Kidney epithelial cell (primary cell): ENCODE measurements around the gene GRAMD4. TPM values are rescaled to one million over a fixed set of nuclear protein-coding genes. Genes with fewer than 3 reads are reported as not detected.

Source experiments
- DNase-seq: peaks from one replicate; pipeline ENCODE4 v3.0.0-alpha.2; 2010; ENCODE audit warnings: low read depth
- H3K27me3 ChIP-seq: 2 replicates; pipeline ENCODE4 v1.6.0; 2011; ENCODE audit warnings: low read length; ENCODE audit not compliant: control insufficient read depth, insufficient read depth
- H3K36me3 ChIP-seq: 2 replicates; pipeline ENCODE4 v1.5.1; 2011; ENCODE audit warnings: low read length; ENCODE audit not compliant: control insufficient read depth, insufficient read depth
- H3K4me3 ChIP-seq: 2 replicates; pipeline ENCODE4 v1.5.1; 2011; ENCODE audit warnings: low read depth, mild to moderate bottlenecking, control low read depth, low read length
- total RNA-seq: library from RNA; depleted of rRNA; stranded (reverse); fragments of >200 nt; gene quantifications from 2 replicates; pipeline ENCODE4 v1.2.3, GENCODE V29; 2015
- TF ChIP-seq, protein P1 (sequence below): IDR thresholded peaks from 2 replicates; pipeline ENCODE4 v1.5.1; 2011; ENCODE audit warnings: mild to moderate bottlenecking, moderate library complexity, low read length, control low read depth, inconsistent platforms; ENCODE audit not compliant: insufficient read depth, poor library complexity, severe bottlenecking

Gene GRAMD4
- total RNA-seq, 1 donor from 2014 or later: 30.4 TPM

DNA sequence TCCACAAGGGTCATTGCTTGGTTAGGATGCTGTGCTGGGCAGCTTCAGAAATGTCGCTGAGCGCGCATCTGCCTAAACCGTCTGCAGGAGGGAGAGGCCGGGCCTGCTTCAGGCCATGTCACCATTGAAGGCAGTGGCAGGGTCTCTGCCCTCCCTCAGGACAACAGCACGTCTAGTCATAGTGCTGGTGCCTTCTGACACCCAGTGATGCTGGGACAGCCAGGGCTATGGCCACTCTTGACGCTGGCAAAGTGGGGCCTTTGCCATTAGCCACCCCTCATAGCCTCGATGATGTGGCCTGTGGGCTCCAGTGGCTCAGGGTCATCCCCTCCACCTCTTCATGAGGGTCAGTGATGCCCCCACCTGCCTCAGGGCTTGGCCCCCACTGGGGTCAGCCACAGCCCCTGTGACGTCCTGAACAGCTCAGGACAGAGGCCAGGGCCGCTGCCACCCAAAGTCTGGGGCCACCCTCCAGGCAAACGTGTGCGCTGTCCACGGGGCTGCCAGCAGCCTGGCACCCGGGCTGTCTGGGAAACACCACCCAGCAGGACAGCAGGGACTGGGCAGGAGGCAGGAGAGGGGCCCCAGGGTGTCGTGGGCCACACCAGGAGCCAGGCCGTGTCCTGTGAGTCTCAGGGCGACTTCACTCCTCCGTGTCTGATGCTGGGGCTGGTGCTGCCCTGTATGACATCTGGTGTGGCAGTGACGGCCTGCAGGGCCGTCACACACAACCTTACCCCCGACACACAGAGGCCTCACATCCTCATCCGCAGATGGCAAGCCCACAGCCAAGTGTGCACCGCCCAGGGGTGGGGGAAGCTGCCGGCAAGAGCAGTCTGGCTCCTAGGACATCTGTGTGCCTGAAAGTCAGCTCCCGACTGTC lies 75.4 kb downstream of the GRAMD4 start:
- TF ChIP-seq, protein P1, sequence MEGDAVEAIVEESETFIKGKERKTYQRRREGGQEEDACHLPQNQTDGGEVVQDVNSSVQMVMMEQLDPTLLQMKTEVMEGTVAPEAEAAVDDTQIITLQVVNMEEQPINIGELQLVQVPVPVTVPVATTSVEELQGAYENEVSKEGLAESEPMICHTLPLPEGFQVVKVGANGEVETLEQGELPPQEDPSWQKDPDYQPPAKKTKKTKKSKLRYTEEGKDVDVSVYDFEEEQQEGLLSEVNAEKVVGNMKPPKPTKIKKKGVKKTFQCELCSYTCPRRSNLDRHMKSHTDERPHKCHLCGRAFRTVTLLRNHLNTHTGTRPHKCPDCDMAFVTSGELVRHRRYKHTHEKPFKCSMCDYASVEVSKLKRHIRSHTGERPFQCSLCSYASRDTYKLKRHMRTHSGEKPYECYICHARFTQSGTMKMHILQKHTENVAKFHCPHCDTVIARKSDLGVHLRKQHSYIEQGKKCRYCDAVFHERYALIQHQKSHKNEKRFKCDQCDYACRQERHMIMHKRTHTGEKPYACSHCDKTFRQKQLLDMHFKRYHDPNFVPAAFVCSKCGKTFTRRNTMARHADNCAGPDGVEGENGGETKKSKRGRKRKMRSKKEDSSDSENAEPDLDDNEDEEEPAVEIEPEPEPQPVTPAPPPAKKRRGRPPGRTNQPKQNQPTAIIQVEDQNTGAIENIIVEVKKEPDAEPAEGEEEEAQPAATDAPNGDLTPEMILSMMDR: no peak
- no peak for DNase-seq
- Histone ChIP-seq H3K27me3 (no peaks in the 10 kb centered on the region), H3K36me3 (peaks cover 3% of the 10 kb centered on the region), H3K4me3 (no peak overlapping the region)

DNA sequence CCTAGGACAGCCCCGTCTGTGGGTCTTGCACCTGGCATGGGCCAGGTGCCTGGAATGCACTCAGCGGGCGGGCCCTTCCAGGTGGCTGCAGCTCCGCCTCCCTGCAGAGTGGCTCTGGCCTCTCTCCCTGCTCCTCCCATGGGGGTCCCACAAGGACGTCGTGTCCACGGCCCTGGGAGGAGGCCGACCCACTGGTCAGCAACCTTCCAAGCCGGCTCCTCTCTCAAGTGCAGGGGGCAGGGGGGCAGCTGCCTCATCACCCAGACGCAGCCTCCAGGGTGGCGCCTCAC lies 76.0 kb downstream of the GRAMD4 start:
- no peak for DNase-seq
- TF ChIP-seq, protein P1: no peak
- no peaks in the 10 kb centered on the region for H3K27me3 ChIP-seq
- H3K4me3 ChIP-seq: no peak overlapping the region
- H3K36me3 ChIP-seq: peaks cover 3% of the 10 kb centered on the region

GRCh38 chr22:46696614-46697013 lies 76.4 kb downstream of the GRAMD4 start:
- peaks cover 3% of the 10 kb centered on the region for H3K36me3 ChIP-seq
- no peaks in the 10 kb centered on the region for H3K27me3 ChIP-seq
- no peak overlapping the region for H3K4me3 ChIP-seq
- TF ChIP-seq, protein P1: no peak
- no peak for DNase-seq

- Histone ChIP-seq H3K36me3 (peaks cover 2% of the 10 kb centered on the region), H3K4me3 (no peak overlapping the region), H3K27me3 (no peaks in the 10 kb centered on the region)
- DNase-seq: no peak
- TF ChIP-seq, protein P1: no peak
Measured at GRCh38 chr22:46697811-46698515, 77.8 kb downstream of the GRAMD4 start.

DNA sequence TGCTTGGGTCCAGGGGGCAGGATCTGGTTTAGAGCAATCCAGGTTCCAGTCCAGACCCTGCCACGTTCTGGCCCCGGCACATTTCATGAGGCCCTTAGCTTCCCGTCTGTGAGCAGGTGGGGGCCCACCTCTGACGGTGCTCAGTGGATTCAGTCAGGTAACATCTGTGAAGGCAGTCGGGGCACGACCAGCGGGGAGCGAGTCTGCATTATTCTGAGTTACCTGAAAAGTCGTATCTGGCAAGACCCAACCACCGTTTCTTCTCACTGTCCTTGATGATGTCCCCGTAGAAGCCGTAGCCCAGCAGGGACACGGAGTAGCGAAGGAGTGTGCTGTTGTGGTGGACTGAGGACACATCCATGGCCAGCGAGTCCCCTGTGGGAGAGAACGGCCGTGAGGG lies 78.9 kb downstream of the GRAMD4 start:
- H3K4me3 ChIP-seq: no peak overlapping the region
- no peaks in the 10 kb centered on the region for H3K27me3 ChIP-seq
- H3K36me3 ChIP-seq: peaks cover 2% of the 10 kb centered on the region
- TF ChIP-seq, protein P1: no peak
- DNase-seq: no peak
